Fibroblast of lung (primary cell): ENCODE results near the gene FNDC3B.

ENCODE experiments used
- EZH2 ChIP-seq: IDR thresholded peaks from 2 replicates; pipeline ENCODE4 v1.5.1; 2012; ENCODE audit warnings: low read length, control low read depth, mild to moderate bottlenecking; ENCODE audit errors: missing control alignments
- TF ChIP-seq, protein P1 (sequence below), 2 donors: IDR thresholded peaks in 1 of 2; conservative IDR thresholded peaks in 1 of 2; 1 replicate in 1 of 2; 2 replicates in 1 of 2; pipeline ENCODE4 v1.5.1; 2011 to 2012; ENCODE audit warnings: low read length in 2 of 2, control low read depth in 1 of 2, inconsistent platforms in 1 of 2, low read depth in 1 of 2, mild to moderate bottlenecking in 1 of 2

- TF ChIP-seq, protein P1, sequence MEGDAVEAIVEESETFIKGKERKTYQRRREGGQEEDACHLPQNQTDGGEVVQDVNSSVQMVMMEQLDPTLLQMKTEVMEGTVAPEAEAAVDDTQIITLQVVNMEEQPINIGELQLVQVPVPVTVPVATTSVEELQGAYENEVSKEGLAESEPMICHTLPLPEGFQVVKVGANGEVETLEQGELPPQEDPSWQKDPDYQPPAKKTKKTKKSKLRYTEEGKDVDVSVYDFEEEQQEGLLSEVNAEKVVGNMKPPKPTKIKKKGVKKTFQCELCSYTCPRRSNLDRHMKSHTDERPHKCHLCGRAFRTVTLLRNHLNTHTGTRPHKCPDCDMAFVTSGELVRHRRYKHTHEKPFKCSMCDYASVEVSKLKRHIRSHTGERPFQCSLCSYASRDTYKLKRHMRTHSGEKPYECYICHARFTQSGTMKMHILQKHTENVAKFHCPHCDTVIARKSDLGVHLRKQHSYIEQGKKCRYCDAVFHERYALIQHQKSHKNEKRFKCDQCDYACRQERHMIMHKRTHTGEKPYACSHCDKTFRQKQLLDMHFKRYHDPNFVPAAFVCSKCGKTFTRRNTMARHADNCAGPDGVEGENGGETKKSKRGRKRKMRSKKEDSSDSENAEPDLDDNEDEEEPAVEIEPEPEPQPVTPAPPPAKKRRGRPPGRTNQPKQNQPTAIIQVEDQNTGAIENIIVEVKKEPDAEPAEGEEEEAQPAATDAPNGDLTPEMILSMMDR (conservative IDR thresholded peaks at IDR 0.05 in 1 of 2, IDR thresholded peaks at IDR 0.05 in 1 of 2; ENCODE audit: low read depth in 1 of 2, low read length in 2 of 2): no peak
- no peak for TF ChIP-seq EZH2
These were observed 155.5 kb downstream of the FNDC3B start for GRCh38 chr3:172194702-172195406.
